KMS-11 (cell line): ENCODE data around the gene KCNN3.

Source experiments
- H2AFZ ChIP-seq: fragments of 200-600 bp; sonication (generic); 2 replicates; pipeline ENCODE4 v1.6.1; 2016; ENCODE audit warnings: antibody characterized with exemption, mixed run types, low read depth
- H3K27ac ChIP-seq: fragments of 200-600 bp; sonication (generic); 2 replicates; pipeline ENCODE4 v1.6.1; 2016; ENCODE audit warnings: mild to moderate bottlenecking, mixed run types
- H3K27me3 ChIP-seq: fragments of 200-600 bp; sonication (generic); 2 replicates; pipeline ENCODE4 v1.6.1; 2017; ENCODE audit warnings: mild to moderate bottlenecking, low read depth, mixed run types, moderate library complexity; ENCODE audit not compliant: insufficient read depth
- H3K36me3 ChIP-seq: fragments of 200-600 bp; sonication (generic); 2 replicates; pipeline ENCODE4 v1.6.1; 2017; ENCODE audit warnings: mild to moderate bottlenecking, mixed run types; ENCODE audit not compliant: insufficient read depth
- H3K4me1 ChIP-seq: fragments of 200-600 bp; sonication (generic); 2 replicates; pipeline ENCODE4 v1.6.1; 2016; ENCODE audit warnings: mild to moderate bottlenecking, low read depth, mixed run types; ENCODE audit not compliant: poor library complexity, severe bottlenecking
- H3K4me2 ChIP-seq: fragments of 200-600 bp; sonication (generic); 2 replicates; pipeline ENCODE4 v1.7.0; 2016; ENCODE audit warnings: mild to moderate bottlenecking, mixed run types
- H3K4me3 ChIP-seq: fragments of 200-600 bp; sonication (generic); IDR thresholded peaks from 2 replicates; pipeline ENCODE4 v1.6.1; 2017; ENCODE audit warnings: low read depth, low read length, mixed read lengths; ENCODE audit not compliant: insufficient read depth
- H3K79me2 ChIP-seq: fragments of 200-600 bp; sonication (generic); 2 replicates; pipeline ENCODE4 v1.6.1; 2016; ENCODE audit warnings: low read depth, mixed run types; ENCODE audit not compliant: insufficient read depth
- H3K9ac ChIP-seq: fragments of 200-600 bp; sonication (generic); 2 replicates; pipeline ENCODE4 v1.6.1; 2016; ENCODE audit warnings: mild to moderate bottlenecking, mixed run types
- H4K20me1 ChIP-seq: fragments of 200-600 bp; sonication (generic); 2 replicates; pipeline ENCODE4 v1.6.1; 2016; ENCODE audit warnings: mild to moderate bottlenecking, mixed run types; ENCODE audit not compliant: insufficient read depth
- CTCF ChIP-seq: fragments of 200-600 bp; sonication (generic); conservative IDR thresholded peaks from 2 replicates; pipeline ENCODE4 v1.6.1; 2017; ENCODE audit warnings: low read depth, mild to moderate bottlenecking, antibody characterized with exemption, low read length, moderate library complexity, mixed read lengths

Gene KCNN3

DNA sequence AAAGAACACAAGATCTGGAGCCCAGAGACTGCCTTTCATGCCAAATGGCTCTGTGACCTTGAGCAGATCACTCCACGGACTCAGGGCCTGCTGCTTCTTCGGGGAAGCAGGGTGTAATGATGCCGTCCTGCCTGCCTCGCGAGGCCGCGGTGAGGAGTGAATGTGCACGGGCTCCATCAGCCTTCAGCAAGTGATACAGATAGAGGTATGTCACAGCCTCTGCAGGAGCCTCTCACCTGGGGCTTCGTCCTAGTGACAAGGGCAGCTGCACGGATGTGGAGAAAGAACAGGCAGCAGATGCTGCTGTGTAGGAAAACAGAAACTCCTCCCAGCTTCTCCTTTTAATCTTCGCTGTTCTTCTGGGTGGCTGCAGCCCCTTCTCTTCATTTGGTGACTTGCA lies 127.5 kb downstream of the KCNN3 start:
- Histone ChIP-seq H3K9ac (no peak overlapping the region), H3K4me1 (peaks cover 53% of the 10 kb centered on the region), H4K20me1 (0 out of 2 replicates have a peak, but pooled peaks cover 3% of the 10 kb centered on the region), H3K79me2 (no peaks in the 10 kb centered on the region), H2AFZ (no peak overlapping the region), H3K4me2 (no peak overlapping the region), H3K27ac (no peak overlapping the region), H3K27me3 (peaks cover 100% of the 10 kb centered on the region), H3K36me3 (no peaks in the 10 kb centered on the region), H3K4me3 (no peak overlapping the region)
- TF ChIP-seq CTCF, result no peak

- H3K4me1 ChIP-seq, result peaks cover 46% of the 10 kb centered on the region
- no peaks in the 10 kb centered on the region for H3K36me3 ChIP-seq
- H2AFZ ChIP-seq, result no peak overlapping the region
- H3K27me3 ChIP-seq, result peaks cover 100% of the 10 kb centered on the region
- H3K27ac ChIP-seq, result no peak overlapping the region
- no peak overlapping the region for H3K4me2 ChIP-seq
- no peak overlapping the region for H3K9ac ChIP-seq
- no peak overlapping the region for H3K4me3 ChIP-seq
- H3K79me2 ChIP-seq, result no peaks in the 10 kb centered on the region
- 0 out of 2 replicates have a peak, but pooled peaks have one; percentile 24 for TF ChIP-seq CTCF
- H4K20me1 ChIP-seq, result 0 out of 2 replicates have a peak, but pooled peaks cover 3% of the 10 kb centered on the region
These were observed 128.2 kb downstream of the KCNN3 start for GRCh38 chr1:154741741-154742495.

DNA sequence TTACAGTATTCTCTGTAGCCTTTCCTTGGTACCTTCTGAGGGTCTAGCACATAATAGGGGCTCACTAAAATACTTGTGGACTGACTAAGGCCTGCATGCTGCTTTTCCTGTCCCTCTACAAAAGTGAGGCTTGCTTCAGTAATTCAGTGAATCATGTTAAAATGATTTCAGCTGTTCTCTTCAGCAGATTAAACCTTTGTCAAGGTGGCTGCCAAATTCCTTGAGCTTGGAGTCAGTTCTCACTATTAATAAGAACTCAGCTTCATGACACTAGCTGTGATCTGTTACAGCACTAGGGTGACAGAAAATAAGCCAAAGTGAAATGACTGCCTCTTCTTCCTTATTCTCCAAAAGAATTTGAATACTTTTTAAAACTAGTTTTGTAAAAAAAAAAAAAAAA lies 128.8 kb downstream of the KCNN3 start:
- no peaks in the 10 kb centered on the region for H4K20me1 ChIP-seq
- peaks cover 40% of the 10 kb centered on the region for H3K4me1 ChIP-seq
- no peak overlapping the region for H3K4me2 ChIP-seq
- peaks cover 100% of the 10 kb centered on the region for H3K27me3 ChIP-seq
- H3K4me3 ChIP-seq, result no peak overlapping the region
- no peak overlapping the region for H2AFZ ChIP-seq
- no peaks in the 10 kb centered on the region for H3K36me3 ChIP-seq
- no peak overlapping the region for H3K27ac ChIP-seq
- H3K9ac ChIP-seq, result no peak overlapping the region
- H3K79me2 ChIP-seq, result no peaks in the 10 kb centered on the region
- TF ChIP-seq CTCF, result no peak

DNA sequence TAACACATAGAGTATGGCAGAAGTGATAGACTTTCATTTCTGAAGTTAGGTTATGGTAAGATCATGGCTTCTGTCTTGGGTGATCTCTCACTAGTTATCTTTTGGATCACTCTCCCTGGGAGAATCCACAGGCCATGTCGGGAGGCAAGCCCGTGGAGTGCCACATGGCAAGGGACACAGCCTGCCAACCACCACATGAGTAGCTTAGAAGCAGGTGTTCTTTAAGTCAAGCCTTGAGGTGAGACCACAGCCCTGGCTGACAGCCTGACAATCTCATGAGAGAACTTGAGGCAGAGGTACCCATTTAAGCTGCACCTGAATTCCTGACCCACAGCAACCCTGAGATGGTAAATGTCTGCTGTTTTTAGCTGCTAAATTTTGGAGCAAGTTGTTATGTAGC lies 130.4 kb downstream of the KCNN3 start:
- H3K27me3 ChIP-seq, result peaks cover 96% of the 10 kb centered on the region
- H3K4me1 ChIP-seq, result peaks cover 24% of the 10 kb centered on the region
- no peak for TF ChIP-seq CTCF

More for the DNA sequence above, 130.4 kb downstream of the KCNN3 start:
- Histone ChIP-seq H3K27ac (no peak overlapping the region), H3K9ac (no peak overlapping the region), H3K4me2 (no peak overlapping the region; the same call in 1 of the 2 replicates), H3K79me2 (no peaks in the 10 kb centered on the region), H4K20me1 (no peaks in the 10 kb centered on the region), H3K36me3 (no peaks in the 10 kb centered on the region), H3K4me3 (no peak overlapping the region), H2AFZ (no peak overlapping the region)
